ENCODE data around the gene GYPC.

The GYPC gene

DNA sequence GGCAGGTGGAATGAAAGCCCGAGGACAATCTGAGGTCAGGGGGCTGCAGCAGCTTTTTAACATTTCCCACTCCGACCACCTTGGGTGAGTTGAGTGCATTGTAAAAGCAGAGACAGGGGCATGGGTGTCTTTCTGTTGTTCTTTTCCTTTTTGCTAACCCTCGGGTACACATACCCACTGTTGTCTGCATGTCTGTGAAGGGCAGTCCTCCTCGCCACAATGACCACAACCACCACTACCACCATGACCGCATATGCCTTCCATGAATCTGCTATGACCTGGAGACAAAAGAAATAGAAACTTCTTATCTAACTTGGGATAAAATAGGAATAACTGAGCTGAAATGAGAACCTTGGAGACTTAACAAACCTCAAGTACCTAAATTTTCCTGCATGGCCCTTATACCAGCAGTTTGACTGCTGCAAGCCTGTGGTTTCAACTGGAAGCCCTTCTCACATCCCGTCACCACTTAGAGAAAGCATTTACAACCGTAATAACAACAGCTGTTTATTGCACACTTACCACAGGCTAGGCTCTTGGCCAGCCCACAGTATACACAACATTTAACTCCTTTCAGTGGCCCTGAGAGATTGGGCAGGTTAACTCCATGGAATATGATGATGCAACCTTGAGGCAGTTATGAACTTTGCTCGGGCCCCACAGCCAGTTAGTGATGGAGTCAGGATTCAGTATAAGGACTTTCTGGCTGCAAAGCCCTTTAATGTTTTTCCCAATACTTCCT is 80.3 kb downstream of the GYPC start:
- no peak for DNase-seq

DNA sequence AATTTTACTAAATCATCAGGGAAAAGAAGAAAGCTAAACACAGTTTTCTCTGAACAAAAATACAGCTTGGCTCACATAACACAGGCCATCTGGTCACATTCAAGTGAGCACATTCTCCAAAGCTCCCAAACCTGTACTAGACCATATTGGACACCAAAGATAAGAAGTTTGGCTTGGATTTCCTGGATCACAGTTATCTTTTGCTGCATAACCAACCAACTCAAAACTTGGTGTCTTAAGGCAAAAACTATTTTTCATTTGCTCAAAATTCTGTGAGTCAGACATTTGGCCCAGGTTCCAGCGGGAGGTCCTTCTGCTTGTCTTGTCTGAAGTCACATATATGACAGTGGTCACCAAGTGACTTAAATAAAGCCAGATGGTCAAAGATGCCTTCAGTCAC is 83.2 kb downstream of the GYPC start:
- DNase-seq = no peak

DNA sequence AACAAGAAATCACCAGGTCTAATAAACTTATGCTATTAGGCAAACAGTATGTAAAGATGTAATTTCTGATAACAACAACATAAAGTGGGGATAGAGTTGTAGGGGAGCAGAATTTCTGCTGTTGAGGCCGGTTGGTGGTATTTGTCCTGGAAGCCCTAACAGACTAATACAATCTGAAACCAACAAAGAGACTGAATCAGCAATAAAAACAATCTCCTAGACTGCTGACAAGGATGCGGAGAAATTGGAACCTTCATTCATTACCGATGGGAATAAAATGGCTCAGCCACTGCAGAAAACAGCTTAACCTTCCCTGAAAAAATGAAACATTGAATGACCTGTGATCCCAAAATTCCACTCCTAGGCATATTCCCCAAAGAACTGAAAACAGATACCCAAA is 88.7 kb downstream of the GYPC start:
- no peak for DNase-seq

Data from activated naive CD4-positive, alpha-beta T cell (primary cell).